Erythroblast (primary cell): Measurements from ENCODE around the gene HRH3.

Experiments
- GATA1 ChIP-seq: IDR thresholded peaks from 2 replicates; pipeline ENCODE4 v1.6.1; 2011; ENCODE audit warnings: low read depth, mild to moderate bottlenecking, control low read depth, low read length, moderate library complexity
- POLR2A ChIP-seq: IDR thresholded peaks from 2 replicates; pipeline ENCODE4 v1.6.1; 2011; ENCODE audit warnings: mild to moderate bottlenecking, low read length

GRCh38 chr20:62241506-62241905 is 21.4 kb upstream of the HRH3 start:
- no peak for TF ChIP-seq POLR2A
- no peak for TF ChIP-seq GATA1
